ENCODE results near the gene CTNS.
A peak's percentile ranks its signal among the peaks of the same experiment; 100 is the strongest.

Gene CTNS

DNA sequence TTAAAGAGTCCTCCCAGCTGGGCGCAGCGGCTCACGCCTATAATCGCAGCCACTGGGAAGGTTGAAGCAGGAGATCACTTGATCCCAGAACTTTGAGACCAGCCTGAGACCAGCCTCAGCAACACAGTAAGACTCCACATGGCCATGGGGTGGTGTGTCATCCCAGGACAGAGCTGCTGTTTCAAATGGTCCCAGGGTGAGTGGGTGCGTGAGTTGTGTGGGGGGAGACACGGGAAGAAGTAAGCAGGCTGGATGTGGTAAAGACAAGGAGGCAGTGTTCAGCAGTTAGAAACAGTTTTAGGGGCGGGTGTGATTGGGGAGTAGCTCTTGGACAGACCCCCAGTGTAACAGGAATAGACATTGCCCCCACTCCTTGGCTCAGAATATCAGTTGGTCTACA lies 4.3 kb upstream of the CTNS start:
- Histone ChIP-seq H3K4me1 (ENCODE audit: control insufficient read depth, insufficient read depth, low read length) (no peaks in the 10 kb centered on the region; the same call in 1 of the 2 replicates), H3K9me3 (ENCODE audit: control insufficient read depth, insufficient read depth, low read depth, low read length) (no peaks in the 10 kb centered on the region), H3K27ac (ENCODE audit: extremely low read depth, low read depth, low read length) (no peak overlapping the region), H3K4me3 (ENCODE audit: low read depth, low read length) (no peak overlapping the region), H3K36me3 (ENCODE audit: control insufficient read depth in 2 of 2, insufficient read depth in 1 of 2, low read length in 2 of 2) (peaks cover 17 to 45% of the 10 kb centered on the region in 2 experiments; a peak in 2 of 3 replicates)
- ChIA-PET CTCF (interaction anchor here (0.6 kb wide), 4 partner anchors 27 to 796 kb away, joined by 3 to 8 read pairs (median 3); no protein-coding TSS in a partner anchor), POLR2A (interaction anchor here (0.8 kb wide), 1 partner anchor 18 kb away, joined by 3 read pairs; no protein-coding TSS in a partner anchor)
- TF ChIP-seq GLI4 (tag by site-specific recombination; IDR thresholded peaks at IDR 0.05) (no peak), ZNF394 (tag by site-specific recombination; IDR thresholded peaks at IDR 0.05; ENCODE audit: borderline replicate concordance) (no peak), EGR2 (tag by site-specific recombination; IDR thresholded peaks at IDR 0.05; ENCODE audit: low read depth) (peak; percentile 54; the same call in 1 of the 2 replicates), YY2 (tag by site-specific recombination; IDR thresholded peaks at IDR 0.05) (no peak)
- TF ChIP-seq, protein P1, sequence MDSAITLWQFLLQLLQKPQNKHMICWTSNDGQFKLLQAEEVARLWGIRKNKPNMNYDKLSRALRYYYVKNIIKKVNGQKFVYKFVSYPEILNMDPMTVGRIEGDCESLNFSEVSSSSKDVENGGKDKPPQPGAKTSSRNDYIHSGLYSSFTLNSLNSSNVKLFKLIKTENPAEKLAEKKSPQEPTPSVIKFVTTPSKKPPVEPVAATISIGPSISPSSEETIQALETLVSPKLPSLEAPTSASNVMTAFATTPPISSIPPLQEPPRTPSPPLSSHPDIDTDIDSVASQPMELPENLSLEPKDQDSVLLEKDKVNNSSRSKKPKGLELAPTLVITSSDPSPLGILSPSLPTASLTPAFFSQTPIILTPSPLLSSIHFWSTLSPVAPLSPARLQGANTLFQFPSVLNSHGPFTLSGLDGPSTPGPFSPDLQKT (IDR thresholded peaks at IDR 0.05; ENCODE audit: borderline replicate concordance, low read depth, low read length): no peak

DNA sequence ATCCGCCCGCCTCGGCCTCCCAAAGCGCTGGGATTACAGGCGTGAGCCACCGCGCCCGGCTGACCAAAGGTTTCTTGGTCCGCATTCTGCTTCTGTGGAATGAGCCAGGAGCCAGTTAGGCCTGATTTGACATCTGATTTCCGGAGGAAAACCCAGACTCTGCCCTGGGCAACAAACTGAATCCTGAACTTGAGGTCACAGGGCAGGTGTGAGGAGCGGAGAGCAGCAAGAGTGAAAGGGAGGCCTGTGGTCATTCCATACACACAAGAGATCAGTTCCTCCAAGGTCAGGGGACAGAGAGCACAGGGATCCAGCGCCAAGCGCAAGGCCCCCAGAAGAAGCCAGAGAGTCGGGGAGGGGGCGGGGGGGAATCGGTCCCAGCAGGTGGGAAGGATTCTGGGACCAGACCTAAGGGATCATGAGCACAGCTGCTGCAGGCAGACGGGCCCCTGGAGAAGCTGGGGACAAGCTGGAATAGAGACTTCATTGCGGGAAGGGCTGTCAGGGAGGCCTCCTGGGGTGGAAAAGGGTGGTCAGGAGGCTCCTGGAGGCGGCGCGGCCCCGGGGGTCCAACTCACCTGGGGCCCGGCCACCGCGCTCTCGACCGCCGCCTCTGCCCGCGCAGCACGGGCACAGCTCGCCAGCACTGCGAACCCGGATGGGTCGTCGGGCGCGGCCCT lies 946 bp upstream of the CTNS start:
- ChIA-PET CTCF (interaction anchor here (1.3 to 1.4 kb wide), 2 partner anchors 12 to 787 kb away, joined by 4 to 5 read pairs; no protein-coding TSS in a partner anchor), POLR2A (interaction anchor here (0.5 to 3.8 kb wide), 27 partner anchors 8 to 911 kb away, joined by 3 to 75 read pairs (median 4); partner anchors contain the start of genes EMC6, HASPIN, NCBP3 and TAX1BP3)
- TF ChIP-seq ZEB2 (tag by site-specific recombination; IDR thresholded peaks at IDR 0.05): 0 out of 2 replicates have a peak, but pooled peaks have one; percentile 14
- TF ChIP-seq GLIS2 (tag by site-specific recombination; IDR thresholded peaks at IDR 0.05): peak; percentile 94
- peak; percentile 55; the same call in 1 of the 2 replicates for TF ChIP-seq ZNF423 (tag by site-specific recombination; IDR thresholded peaks at IDR 0.05)
- TF ChIP-seq ZNF621 (tag by site-specific recombination; IDR thresholded peaks at IDR 0.05): no peak
- peak; percentile 31; the same call in 1 of the 2 replicates for TF ChIP-seq ZNF600 (tag by site-specific recombination; IDR thresholded peaks at IDR 0.05)
- TF ChIP-seq, protein P2, sequence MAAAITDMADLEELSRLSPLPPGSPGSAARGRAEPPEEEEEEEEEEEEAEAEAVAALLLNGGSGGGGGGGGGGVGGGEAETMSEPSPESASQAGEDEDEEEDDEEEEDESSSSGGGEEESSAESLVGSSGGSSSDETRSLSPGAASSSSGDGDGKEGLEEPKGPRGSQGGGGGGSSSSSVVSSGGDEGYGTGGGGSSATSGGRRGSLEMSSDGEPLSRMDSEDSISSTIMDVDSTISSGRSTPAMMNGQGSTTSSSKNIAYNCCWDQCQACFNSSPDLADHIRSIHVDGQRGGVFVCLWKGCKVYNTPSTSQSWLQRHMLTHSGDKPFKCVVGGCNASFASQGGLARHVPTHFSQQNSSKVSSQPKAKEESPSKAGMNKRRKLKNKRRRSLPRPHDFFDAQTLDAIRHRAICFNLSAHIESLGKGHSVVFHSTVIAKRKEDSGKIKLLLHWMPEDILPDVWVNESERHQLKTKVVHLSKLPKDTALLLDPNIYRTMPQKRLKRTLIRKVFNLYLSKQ (tag by site-specific recombination; IDR thresholded peaks at IDR 0.05; ENCODE audit: borderline replicate concordance): no peak
- TF ChIP-seq ZNF391 (tag by site-specific recombination; IDR thresholded peaks at IDR 0.05; ENCODE audit: borderline replicate concordance, low read depth): peak; percentile 37; the same call in 1 of the 2 replicates
- 0 out of 2 replicates have a peak, but pooled peaks have one; percentile 8 for TF ChIP-seq ZFHX2 (tag by site-specific recombination; conservative IDR thresholded peaks at IDR 0.05)
- TF ChIP-seq, protein P3, sequence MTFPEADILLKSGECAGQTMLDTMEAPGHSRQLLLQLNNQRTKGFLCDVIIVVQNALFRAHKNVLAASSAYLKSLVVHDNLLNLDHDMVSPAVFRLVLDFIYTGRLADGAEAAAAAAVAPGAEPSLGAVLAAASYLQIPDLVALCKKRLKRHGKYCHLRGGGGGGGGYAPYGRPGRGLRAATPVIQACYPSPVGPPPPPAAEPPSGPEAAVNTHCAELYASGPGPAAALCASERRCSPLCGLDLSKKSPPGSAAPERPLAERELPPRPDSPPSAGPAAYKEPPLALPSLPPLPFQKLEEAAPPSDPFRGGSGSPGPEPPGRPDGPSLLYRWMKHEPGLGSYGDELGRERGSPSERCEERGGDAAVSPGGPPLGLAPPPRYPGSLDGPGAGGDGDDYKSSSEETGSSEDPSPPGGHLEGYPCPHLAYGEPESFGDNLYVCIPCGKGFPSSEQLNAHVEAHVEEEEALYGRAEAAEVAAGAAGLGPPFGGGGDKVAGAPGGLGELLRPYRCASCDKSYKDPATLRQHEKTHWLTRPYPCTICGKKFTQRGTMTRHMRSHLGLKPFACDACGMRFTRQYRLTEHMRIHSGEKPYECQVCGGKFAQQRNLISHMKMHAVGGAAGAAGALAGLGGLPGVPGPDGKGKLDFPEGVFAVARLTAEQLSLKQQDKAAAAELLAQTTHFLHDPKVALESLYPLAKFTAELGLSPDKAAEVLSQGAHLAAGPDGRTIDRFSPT (tag by site-specific recombination; IDR thresholded peaks at IDR 0.05): peak; percentile 56; the same call in 1 of the 2 replicates
- TF ChIP-seq, protein P4, sequence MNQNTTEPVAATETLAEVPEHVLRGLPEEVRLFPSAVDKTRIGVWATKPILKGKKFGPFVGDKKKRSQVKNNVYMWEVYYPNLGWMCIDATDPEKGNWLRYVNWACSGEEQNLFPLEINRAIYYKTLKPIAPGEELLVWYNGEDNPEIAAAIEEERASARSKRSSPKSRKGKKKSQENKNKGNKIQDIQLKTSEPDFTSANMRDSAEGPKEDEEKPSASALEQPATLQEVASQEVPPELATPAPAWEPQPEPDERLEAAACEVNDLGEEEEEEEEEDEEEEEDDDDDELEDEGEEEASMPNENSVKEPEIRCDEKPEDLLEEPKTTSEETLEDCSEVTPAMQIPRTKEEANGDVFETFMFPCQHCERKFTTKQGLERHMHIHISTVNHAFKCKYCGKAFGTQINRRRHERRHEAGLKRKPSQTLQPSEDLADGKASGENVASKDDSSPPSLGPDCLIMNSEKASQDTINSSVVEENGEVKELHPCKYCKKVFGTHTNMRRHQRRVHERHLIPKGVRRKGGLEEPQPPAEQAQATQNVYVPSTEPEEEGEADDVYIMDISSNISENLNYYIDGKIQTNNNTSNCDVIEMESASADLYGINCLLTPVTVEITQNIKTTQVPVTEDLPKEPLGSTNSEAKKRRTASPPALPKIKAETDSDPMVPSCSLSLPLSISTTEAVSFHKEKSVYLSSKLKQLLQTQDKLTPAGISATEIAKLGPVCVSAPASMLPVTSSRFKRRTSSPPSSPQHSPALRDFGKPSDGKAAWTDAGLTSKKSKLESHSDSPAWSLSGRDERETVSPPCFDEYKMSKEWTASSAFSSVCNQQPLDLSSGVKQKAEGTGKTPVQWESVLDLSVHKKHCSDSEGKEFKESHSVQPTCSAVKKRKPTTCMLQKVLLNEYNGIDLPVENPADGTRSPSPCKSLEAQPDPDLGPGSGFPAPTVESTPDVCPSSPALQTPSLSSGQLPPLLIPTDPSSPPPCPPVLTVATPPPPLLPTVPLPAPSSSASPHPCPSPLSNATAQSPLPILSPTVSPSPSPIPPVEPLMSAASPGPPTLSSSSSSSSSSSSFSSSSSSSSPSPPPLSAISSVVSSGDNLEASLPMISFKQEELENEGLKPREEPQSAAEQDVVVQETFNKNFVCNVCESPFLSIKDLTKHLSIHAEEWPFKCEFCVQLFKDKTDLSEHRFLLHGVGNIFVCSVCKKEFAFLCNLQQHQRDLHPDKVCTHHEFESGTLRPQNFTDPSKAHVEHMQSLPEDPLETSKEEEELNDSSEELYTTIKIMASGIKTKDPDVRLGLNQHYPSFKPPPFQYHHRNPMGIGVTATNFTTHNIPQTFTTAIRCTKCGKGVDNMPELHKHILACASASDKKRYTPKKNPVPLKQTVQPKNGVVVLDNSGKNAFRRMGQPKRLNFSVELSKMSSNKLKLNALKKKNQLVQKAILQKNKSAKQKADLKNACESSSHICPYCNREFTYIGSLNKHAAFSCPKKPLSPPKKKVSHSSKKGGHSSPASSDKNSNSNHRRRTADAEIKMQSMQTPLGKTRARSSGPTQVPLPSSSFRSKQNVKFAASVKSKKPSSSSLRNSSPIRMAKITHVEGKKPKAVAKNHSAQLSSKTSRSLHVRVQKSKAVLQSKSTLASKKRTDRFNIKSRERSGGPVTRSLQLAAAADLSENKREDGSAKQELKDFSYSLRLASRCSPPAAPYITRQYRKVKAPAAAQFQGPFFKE (tag by site-specific recombination; IDR thresholded peaks at IDR 0.05; ENCODE audit: borderline replicate concordance): no peak
- 0 out of 2 replicates have a peak, but pooled peaks have one; percentile 19 for TF ChIP-seq ZNF677 (tag by site-specific recombination; IDR thresholded peaks at IDR 0.05)
- TF ChIP-seq, protein P5, sequence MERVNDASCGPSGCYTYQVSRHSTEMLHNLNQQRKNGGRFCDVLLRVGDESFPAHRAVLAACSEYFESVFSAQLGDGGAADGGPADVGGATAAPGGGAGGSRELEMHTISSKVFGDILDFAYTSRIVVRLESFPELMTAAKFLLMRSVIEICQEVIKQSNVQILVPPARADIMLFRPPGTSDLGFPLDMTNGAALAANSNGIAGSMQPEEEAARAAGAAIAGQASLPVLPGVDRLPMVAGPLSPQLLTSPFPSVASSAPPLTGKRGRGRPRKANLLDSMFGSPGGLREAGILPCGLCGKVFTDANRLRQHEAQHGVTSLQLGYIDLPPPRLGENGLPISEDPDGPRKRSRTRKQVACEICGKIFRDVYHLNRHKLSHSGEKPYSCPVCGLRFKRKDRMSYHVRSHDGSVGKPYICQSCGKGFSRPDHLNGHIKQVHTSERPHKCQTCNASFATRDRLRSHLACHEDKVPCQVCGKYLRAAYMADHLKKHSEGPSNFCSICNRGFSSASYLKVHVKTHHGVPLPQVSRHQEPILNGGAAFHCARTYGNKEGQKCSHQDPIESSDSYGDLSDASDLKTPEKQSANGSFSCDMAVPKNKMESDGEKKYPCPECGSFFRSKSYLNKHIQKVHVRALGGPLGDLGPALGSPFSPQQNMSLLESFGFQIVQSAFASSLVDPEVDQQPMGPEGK (tag by site-specific recombination; IDR thresholded peaks at IDR 0.05): peak; percentile 35; the same call in 1 of the 2 replicates
- no peak for TF ChIP-seq EGR2 (tag by site-specific recombination; IDR thresholded peaks at IDR 0.05; ENCODE audit: low read depth)
- TF ChIP-seq ZNF76 (tag by site-specific recombination; IDR thresholded peaks at IDR 0.05; ENCODE audit: borderline replicate concordance, low read depth): peak; percentile 42; the same call in 1 of the 2 replicates

More for the DNA sequence above, 946 bp upstream of the CTNS start:
- Histone ChIP-seq H3K36me3 (ENCODE audit: control insufficient read depth in 2 of 2, insufficient read depth in 1 of 2, low read length in 2 of 2) (peaks cover 2 to 27% of the 10 kb centered on the region in 2 experiments; a peak in 2 of 3 replicates), H3K27ac (ENCODE audit: extremely low read depth, low read depth, low read length) (peak overlapping the region; percentile 66; the same call in 1 of the 2 replicates), H3K9me3 (ENCODE audit: control insufficient read depth, insufficient read depth, low read depth, low read length) (no peaks in the 10 kb centered on the region), H3K4me3 (ENCODE audit: low read depth, low read length) (peak overlapping the region; percentile 96), H3K4me1 (ENCODE audit: control insufficient read depth, insufficient read depth, low read length) (peaks cover 2% of the 10 kb centered on the region)

Data from HEK293 (cell line).